H1 (cell line): ENCODE data around the gene NEURL1B. TPM values are rescaled to one million over a fixed set of nuclear protein-coding genes. Genes with fewer than 3 reads are reported as not detected.

Experiments
- ATF3 ChIP-seq: IDR thresholded peaks from 2 replicates; pipeline ENCODE4 v1.6.1; 2011; ENCODE audit warnings: low read depth, mild to moderate bottlenecking, low read length; ENCODE audit not compliant: insufficient read depth
- BCL11A ChIP-seq, 2 experiments: IDR thresholded peaks; one replicate each; pipeline ENCODE4 v1.6.1; 2011; ENCODE audit warnings: low read depth in 2 of 2, low read length in 2 of 2, mild to moderate bottlenecking in 2 of 2
- CBX8 ChIP-seq: fragments of 300-800, 300-1000 bp; sonication (generic); IDR thresholded peaks from 2 replicates; pipeline ENCODE4 v1.7.1; 2016; ENCODE audit warnings: low read depth, low read length, borderline replicate concordance
- CEBPB ChIP-seq: IDR thresholded peaks from 2 replicates; pipeline ENCODE4 v1.6.1; 2012; ENCODE audit warnings: low read depth, low read length
- POLR2A ChIP-seq, 2 experiments: IDR thresholded peaks; 1 replicate in 1 of 2; 2 replicates in 1 of 2; pipeline ENCODE4 v1.6.1; 2011; ENCODE audit warnings: low read depth in 2 of 2, low read length in 2 of 2, mild to moderate bottlenecking in 2 of 2; ENCODE audit errors: control extremely low read depth in 1 of 2
- POU5F1 ChIP-seq: IDR thresholded peaks from 2 replicates; pipeline ENCODE4 v1.6.1; 2011; ENCODE audit warnings: low read depth, mild to moderate bottlenecking, low read length, moderate library complexity
- SIN3A ChIP-seq, 2 experiments: IDR thresholded peaks in 1 of 2; conservative IDR thresholded peaks in 1 of 2; 2 replicates each; pipeline ENCODE4 v1.6.1; 2011 to 2012; ENCODE audit warnings: low read length in 2 of 2, improper control_type of control experiment in 1 of 2, low read depth in 1 of 2, mild to moderate bottlenecking in 1 of 2
- SIRT6 ChIP-seq: IDR thresholded peaks from one replicate; pipeline ENCODE4 v1.7.1; 2012; ENCODE audit warnings: low read length, inconsistent platforms
- polyA plus RNA-seq, 7 experiments: library from polyadenylated mRNA; depleted of rRNA in 3 of 7; stranded (reverse) in 5 of 7; unstranded in 2 of 7; fragments of >200 nt in 5 of 7; fragments of 200-250 nt in 2 of 7; gene quantifications; 1 replicate in 5 of 7; 2 replicates in 1 of 7; 4 replicates in 1 of 7; pipeline versions ENCODE4 v1.2.1 to v1.2.3, GENCODE V29; 2011 to 2013; ENCODE audit warnings: missing spikeins in 2 of 7, mixed read lengths in 2 of 7
- total RNA-seq: library from RNA; stranded (reverse); fragmentation: NEBNext Ultra II Directional; extraction: Animal tissue kit (Norgen Biotek cat#: 25700); gene quantifications from 2 replicates; pipeline ENCODE4 v1.2.1, GENCODE V29; 2021

The NEURL1B gene
- total and polyA plus RNA-seq, 2 of the 8 experiments (the other 6 are each of a cell fraction or from before 2014, with no cell fraction given): 3.3 to 6.1 TPM

- TF ChIP-seq SIN3A (conservative IDR thresholded peaks at IDR 0.05 in 1 of 2, IDR thresholded peaks at IDR 0.05 in 1 of 2; ENCODE audit: low read depth in 1 of 2, low read length in 2 of 2) (no peak), SIRT6 (no peak), CEBPB (no peak), POLR2A (IDR thresholded peaks at IDR 0.05; ENCODE audit: control extremely low read depth in 1 of 2, low read depth in 2 of 2, low read length in 2 of 2) (no peak), ATF3 (no peak), POU5F1 (no peak), CBX8 (no peak), BCL11A (IDR thresholded peaks at IDR 0.05; ENCODE audit: low read depth in 2 of 2, low read length in 2 of 2) (no peak)
Observed at GRCh38 chr5:172689801-172690200, 48.7 kb downstream of the NEURL1B start (continued).
